NCI-H526 treated with DMSO at 0.1 percent for 48 hours (cell line): ENCODE measurements around the gene TBX4.

Experiments used
- DNase-seq: peaks from one replicate; lab custom pipeline; 2025; lab: John Stamatoyannopoulos, UW

Gene TBX4

GRCh38 chr17:61452301-61453290 lies at the start of gene TBX4:
Gene TBX4, plus strand, starts transcription at chr17:61452422. Its CDS starts 4,069 bp downstream, at chr17:61456491.
- DNase-seq = no peak

GRCh38 chr17:61402978-61403800 lies 49.0 kb upstream of the TBX4 start:
- DNase-seq = peak; percentile 58

- DNase-seq = no peak
These were observed 48.2 kb upstream of the TBX4 start for GRCh38 chr17:61403801-61404662.

- no peak for DNase-seq
These were observed 47.6 kb upstream of the TBX4 start for GRCh38 chr17:61404663-61404912.

- no peak for DNase-seq
These were observed 47.1 kb upstream of the TBX4 start for GRCh38 chr17:61404913-61405685.

- no peak for DNase-seq
These were observed 46.3 kb upstream of the TBX4 start for GRCh38 chr17:61405686-61406536.

GRCh38 chr17:61406537-61406845 lies 45.7 kb upstream of the TBX4 start:
- no peak for DNase-seq

- no peak for DNase-seq
These were observed 45.0 kb upstream of the TBX4 start for GRCh38 chr17:61406971-61407911.

GRCh38 chr17:61408151-61409041 lies 43.8 kb upstream of the TBX4 start:
- no peak for DNase-seq

GRCh38 chr17:61409301-61410112 lies 42.7 kb upstream of the TBX4 start:
- peak; percentile 39 for DNase-seq

GRCh38 chr17:61410141-61411010 lies 41.8 kb upstream of the TBX4 start:
- DNase-seq = peak; percentile 53

- DNase-seq = no peak
These were observed 41.3 kb upstream of the TBX4 start for GRCh38 chr17:61411011-61411260.

- peak; percentile 54 for DNase-seq
These were observed 40.7 kb upstream of the TBX4 start for GRCh38 chr17:61411261-61412142.

GRCh38 chr17:61412143-61412859 lies 39.9 kb upstream of the TBX4 start:
- peak; percentile 70 for DNase-seq
